Limb (tissue), 2 donors: ENCODE results near the gene FYB2.

Experiments
- DNase-seq, 2 donors: peaks; one replicate each; pipeline ENCODE4 v3.0.0-alpha.2; 2016; ENCODE audit errors: extremely low spot score in 2 of 2

Gene FYB2

DNA sequence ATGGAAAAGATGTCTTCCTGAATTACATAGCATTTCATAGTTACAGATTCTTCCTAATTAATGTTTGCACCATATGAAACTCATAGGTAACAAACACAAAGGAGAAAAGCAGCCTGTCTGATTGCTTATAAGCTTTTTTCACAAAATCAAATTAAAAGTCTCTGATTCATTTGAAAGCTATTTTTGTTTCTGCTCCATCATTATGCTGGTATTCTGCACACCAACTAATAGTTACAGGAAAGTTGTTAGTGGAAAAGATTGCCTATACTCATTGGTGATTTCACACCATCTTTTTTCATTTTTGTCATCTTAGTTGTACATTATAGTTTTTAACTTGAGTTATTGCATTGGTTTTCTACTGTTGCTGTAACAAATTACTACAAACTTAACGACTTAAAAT is 104.0 kb downstream of the FYB2 start:
- DNase-seq: no peak

DNA sequence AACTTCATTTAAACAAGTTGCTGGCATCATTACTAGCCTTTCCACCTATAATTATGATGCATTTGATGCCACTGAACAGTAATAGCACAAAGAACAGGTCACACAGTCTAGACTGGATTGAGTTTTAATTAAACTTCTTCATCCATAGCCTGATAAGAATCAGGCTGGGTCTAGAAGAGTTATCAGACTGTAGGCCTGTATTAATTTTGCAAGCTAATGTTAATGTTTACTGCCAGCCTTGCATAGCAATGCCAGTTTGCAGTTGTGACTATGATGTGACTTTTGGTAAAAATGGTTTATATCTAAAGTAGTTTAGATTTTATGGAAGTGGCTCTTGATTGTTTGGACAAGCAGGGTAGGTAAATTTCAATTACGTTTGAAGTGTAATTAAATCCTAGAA is 106.1 kb downstream of the FYB2 start:
- no peak for DNase-seq

DNA sequence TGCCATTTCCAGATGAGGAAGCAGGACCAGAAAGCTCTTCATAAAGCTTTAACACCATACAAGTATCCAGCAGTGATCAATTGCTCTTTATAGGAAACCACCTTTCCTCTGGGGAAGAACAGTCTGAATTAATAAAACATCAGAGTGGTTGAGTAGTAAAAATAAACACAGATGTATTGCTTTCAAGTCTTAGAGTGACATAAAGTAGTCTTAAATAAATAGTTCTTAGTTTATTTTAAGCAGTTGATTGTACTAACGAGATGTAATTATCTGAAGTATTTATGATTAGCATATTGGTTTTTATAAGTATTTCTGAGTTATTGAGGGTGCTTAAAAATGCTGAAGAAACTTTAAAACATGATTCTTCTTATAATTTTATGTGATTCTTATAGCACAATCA is 107.1 kb downstream of the FYB2 start:
- no peak for DNase-seq

DNA sequence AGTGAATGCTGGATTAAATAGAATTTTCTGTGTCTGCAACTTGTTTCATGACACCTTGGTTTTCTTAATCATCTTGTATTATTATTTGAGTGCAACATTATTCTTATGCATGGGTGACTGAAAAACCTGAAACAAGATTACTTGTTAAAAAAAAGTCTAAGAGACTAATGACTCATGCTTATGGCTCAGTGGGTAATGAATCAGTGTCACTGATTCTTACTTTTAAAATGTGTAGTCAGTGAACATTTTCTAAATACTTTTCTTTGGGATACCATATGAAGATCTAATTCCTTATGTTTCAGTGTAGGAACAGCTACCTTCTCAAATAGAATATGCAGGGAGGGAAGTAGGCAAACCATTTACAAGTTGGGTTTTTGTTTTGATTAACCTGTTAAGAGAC is 108.6 kb downstream of the FYB2 start:
- no peak for DNase-seq

DNA sequence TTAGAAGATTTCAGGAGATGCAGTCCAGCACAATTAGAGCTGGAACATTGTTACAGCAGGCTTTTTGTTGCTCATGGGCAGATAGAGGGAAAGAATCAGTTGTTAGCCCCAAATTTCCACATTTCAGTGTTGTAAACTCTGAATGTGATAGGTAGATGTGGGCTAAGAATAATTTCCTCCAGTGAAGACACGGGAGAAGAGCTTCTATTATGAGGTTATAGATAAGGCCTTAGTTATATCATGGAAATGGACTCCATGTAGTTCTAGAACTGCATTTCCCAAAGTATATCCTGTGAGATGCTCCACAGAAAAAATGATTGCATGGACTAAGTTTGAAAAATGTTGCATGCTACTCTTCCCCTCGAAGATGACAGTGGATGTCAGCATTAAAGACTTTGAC is 109.2 kb downstream of the FYB2 start:
- DNase-seq: no peak

DNA sequence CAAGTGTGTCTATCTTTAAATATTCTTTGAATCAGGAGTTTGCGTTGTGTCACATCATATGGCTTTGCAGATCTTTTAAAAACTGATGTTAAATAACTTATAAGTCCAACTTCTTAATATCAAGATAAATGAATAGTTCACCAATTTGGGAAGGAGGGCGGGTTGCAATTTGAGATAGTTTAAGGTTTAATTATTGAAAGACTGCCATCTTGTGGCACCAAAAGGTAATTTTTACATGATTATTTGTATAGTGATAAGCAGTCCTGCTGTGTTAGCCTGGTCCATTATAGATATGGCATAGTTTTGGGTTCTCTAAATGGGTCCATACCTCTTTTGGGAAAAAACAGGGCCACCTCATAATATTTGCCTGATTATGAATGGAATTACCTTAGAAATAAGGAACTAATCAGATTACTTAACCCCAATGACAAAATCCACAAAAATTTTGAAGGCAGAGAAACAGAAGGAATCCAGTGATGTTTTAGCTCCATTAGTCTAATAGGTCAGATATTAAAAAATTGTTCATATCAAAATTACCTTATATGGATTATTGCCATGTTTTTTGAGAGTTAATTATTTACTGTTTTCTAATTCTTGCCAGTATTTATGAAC is 109.8 kb downstream of the FYB2 start:
- peak in 1 of 2 donors; percentile 70 for DNase-seq

DNA sequence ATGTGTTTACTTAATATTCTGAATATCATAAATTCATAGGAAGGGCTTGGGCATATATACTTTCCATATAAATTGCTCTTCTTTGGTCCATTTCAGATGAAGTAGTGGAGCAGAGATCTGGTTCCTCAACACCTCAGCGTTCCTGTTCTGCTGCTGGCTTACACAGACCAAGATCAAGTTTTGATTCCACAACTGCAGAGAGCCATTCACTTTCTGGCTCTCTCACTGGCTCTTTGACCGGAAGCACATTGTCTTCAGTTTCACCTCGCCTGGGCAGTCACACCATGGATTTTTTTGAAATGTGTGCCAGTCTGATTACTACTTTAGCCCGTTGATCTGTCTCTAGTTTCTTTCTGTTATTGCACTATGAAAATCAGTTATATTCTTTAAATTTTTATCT is 111.8 kb downstream of the FYB2 start:
- no peak for DNase-seq

- DNase-seq: no peak
Observed at GRCh38 chr1:56703747-56704146, 115.5 kb downstream of the FYB2 start.

- DNase-seq: no peak
Observed at GRCh38 chr1:56696663-56697062, 122.5 kb downstream of the FYB2 start.

DNA sequence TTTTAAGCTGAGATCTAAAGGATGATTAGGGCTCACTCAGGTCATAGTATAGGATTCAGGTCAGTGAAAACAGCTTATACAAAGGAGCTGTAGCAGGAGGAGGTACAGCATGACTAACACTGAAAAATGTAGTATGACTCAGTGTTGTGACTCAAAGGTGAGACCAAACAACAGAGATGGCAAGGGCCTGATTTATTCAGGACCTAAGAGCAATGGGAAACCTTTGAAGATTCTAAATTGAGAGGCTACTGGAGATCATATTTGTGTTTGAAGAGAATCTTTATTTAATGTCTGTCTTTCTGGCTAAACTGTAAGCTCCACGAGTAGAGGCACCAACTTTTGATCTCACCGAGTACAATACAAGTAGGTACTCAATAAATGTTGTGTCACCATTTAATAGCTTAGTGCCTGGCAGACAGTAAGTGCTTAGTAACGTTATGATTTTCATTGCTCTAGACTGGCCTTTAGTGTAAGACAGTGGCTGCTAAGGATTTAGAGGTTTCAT is 130.6 kb downstream of the FYB2 start:
- DNase-seq: no peak

DNA sequence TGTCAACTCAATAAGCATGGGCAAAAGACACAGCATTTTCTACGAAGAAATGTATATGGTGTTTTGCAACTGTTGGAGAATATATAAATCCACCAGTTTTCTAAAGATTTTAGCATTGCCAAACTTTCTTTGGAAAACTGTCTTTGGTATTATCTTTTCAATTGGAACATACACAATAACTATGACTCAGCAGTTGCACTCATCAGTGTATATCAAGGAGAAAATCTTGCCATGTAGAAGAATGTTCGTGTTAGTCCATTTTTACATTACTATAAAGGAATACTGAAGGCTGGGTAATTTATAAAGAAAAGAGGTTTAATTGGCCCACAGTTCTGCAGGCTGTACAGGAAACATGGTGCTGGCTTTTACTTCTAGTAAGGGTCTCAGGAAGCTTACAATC is 133.0 kb downstream of the FYB2 start:
- no peak for DNase-seq

GRCh38 chr1:56683569-56683968 is 135.6 kb downstream of the FYB2 start:
- DNase-seq: no peak

DNA sequence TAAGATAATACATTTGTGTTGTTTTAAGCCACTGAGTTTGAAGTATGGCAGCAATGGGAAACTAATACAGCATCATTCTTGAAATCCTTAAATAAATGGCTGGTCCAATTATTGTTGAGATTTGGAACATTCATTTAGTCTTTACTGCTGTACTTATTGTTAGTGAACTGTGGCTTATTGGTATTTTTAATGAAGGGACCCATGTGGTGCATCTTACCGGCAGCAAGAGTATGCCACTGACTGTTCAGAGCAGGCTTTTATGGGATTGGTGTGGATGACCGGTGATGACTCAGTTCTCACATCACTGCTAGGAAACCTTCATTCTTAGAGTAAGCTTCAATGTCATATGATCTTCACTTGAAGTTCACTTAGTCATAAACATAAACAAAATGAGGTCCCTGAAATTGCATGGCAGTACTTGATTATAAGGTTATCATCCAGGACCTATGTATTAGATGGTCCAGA is 142.6 kb downstream of the FYB2 start:
- DNase-seq: no peak

DNA sequence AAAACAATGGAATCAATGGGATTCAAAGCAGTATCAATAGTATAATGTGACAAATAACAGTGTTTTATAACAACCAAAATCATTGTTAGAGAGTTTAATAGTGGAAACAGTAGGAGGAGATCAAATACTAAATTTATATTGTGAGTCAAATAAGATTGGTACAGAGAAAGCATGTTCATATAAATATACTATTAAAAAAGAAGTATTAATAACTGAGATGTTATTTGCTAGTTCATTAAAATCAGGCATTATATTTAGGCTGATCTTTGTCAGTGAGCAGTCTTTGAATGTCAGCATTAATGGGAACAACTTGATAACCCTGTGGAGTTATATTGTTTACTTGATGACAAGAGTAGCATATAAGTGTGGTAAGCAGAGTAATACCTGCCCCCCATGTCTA is 143.4 kb downstream of the FYB2 start:
- no peak for DNase-seq

GRCh38 chr1:56672579-56672978 is 146.6 kb downstream of the FYB2 start:
- DNase-seq: no peak

- DNase-seq: no peak
Observed at GRCh38 chr1:56671542-56671941, 147.7 kb downstream of the FYB2 start.

GRCh38 chr1:56671085-56671484 is 148.1 kb downstream of the FYB2 start:
- DNase-seq: no peak

GRCh38 chr1:56670350-56670749 is 148.9 kb downstream of the FYB2 start:
- DNase-seq: no peak
